Heart left ventricle (tissue), 13 donors: Measurements from ENCODE around the gene RBM4B.

ENCODE experiments used
- POLR2A ChIP-seq, 2 donors: fragments of 450-650 bp; IDR thresholded peaks; one replicate each; pipeline ENCODE4 v1.6.1; 2017; ENCODE audit warnings: antibody characterized with exemption in 2 of 2, mild to moderate bottlenecking in 2 of 2, moderate library complexity in 2 of 2
- TF ChIP-seq, protein P1 (sequence below), 12 donors: fragments of 200-600 bp; sonication (generic) in 4 of 12; IDR thresholded peaks; one replicate each; pipeline versions ENCODE4 v1.5.0 to v1.8.0; 2018 to 2022; ENCODE audit warnings: antibody characterized with exemption in 12 of 12, mild to moderate bottlenecking in 5 of 12
- donor health status: ischemic (EF 13 %, LVEDD 7.1; RV severe dilation, severe dysfunction).
- donor health status: DM: no; HTN: yes; CAD: no.
- donor health status: DM: no; HTN: no; CAD: no.
- donor health status: ischemic (EF 25% LVEDD 6.9; RV normal size, moderate dysfunction).
- donor health status: ischemic (EF 25% LVEDD 5.7; RV mildly dilated, moderate dysfunction).
- donor health status: ischemic (EF 35%, LVEDD 5.7; RV mildly dilated, moderate dysfunction).
- donor health status: nonischemic (EF 11% LVEDD 7.7; RV severe dilation, severe dysfunction).
- donor health status: DM: yes; HTN: yes; CAD: no.
- donor health status: PGD.
- donor health status: ischemic (EF 29% LVEDD 5.4; RV normal size, mild dysfunction).
- donor health status: nonischemic (EF 23%, LVEDD 6.1; RV moderate dilation, normal function).

DNA sequence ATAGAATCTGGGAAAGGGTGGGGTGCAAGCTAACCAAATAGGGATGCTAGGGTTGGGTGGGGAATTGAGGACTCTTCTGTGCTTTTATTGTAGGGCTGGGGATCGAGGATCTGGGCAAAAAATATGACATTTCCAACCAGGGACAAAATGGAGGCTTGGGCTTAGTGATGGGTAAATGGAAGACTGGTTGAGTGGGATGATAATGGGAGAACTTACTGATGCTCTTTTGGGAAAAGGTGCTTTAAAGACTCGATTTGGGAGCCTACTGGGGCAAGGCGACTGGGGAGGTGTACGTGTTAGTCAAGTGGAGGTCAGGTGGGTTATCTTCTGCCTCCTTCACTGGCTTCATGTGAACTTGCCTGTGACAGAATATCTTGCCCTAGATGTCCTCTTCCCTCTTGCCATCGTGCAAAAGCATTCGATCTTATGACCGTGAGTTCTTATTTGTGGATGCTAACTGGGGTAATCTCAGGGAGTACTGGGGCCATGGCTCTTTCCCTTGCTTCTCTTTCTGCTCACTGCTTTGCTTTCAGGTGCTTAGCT, 49.6 kb downstream of the RBM4B start:
- TF ChIP-seq, protein P1, sequence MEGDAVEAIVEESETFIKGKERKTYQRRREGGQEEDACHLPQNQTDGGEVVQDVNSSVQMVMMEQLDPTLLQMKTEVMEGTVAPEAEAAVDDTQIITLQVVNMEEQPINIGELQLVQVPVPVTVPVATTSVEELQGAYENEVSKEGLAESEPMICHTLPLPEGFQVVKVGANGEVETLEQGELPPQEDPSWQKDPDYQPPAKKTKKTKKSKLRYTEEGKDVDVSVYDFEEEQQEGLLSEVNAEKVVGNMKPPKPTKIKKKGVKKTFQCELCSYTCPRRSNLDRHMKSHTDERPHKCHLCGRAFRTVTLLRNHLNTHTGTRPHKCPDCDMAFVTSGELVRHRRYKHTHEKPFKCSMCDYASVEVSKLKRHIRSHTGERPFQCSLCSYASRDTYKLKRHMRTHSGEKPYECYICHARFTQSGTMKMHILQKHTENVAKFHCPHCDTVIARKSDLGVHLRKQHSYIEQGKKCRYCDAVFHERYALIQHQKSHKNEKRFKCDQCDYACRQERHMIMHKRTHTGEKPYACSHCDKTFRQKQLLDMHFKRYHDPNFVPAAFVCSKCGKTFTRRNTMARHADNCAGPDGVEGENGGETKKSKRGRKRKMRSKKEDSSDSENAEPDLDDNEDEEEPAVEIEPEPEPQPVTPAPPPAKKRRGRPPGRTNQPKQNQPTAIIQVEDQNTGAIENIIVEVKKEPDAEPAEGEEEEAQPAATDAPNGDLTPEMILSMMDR (IDR thresholded peaks at IDR 0.05) = no peak
- TF ChIP-seq POLR2A (IDR thresholded peaks at IDR 0.05) = no peak
